HEK293T (cell line): Measurements from ENCODE around the gene ARHGAP26.

Source experiments
- CTCF ChIA-PET: fragments of 350-600 bp; formaldehyde crosslinking; extraction: SDS; loops from one replicate; lab custom pipeline; 2021; ENCODE audit warnings: antibody characterized with exemption, inconsistent platforms; lab: Yijun Ruan, JAX
- POLR2A ChIA-PET: fragments of 350-600 bp; formaldehyde crosslinking; extraction: SDS; loops from one replicate; lab custom pipeline; 2020; ENCODE audit warnings: antibody characterized with exemption, inconsistent platforms; lab: Yijun Ruan, JAX
- DNase-seq: peaks from one replicate; pipeline ENCODE4 v3.0.0; 2012; ENCODE audit warnings: mixed read lengths; ENCODE audit errors: extremely low spot score
- ARNT ChIP-seq: fragments of 450-650 bp; IDR thresholded peaks from 2 replicates; pipeline ENCODE4 v1.6.1; 2017; ENCODE audit warnings: mild to moderate bottlenecking
- BHLHE40 ChIP-seq: fragments of 450-650 bp; IDR thresholded peaks from 2 replicates; pipeline ENCODE4 v1.6.1; 2016; ENCODE audit warnings: mild to moderate bottlenecking, moderate library complexity, borderline replicate concordance
- CTBP1 ChIP-seq: fragments of 450-650 bp; IDR thresholded peaks from 2 replicates; pipeline ENCODE4 v1.6.1; 2016; ENCODE audit warnings: borderline replicate concordance
- ELF4 ChIP-seq: fragments of 450-650 bp; IDR thresholded peaks from 2 replicates; pipeline ENCODE4 v1.6.1; 2017; ENCODE audit warnings: antibody characterized with exemption
- FOXA1 ChIP-seq: fragments of 450-650 bp; IDR thresholded peaks from 2 replicates; pipeline ENCODE4 v1.6.1; 2016; ENCODE audit warnings: mild to moderate bottlenecking
- FOXK2 ChIP-seq: fragments of 450-650 bp; IDR thresholded peaks from 2 replicates; pipeline ENCODE4 v1.6.1; 2016; ENCODE audit warnings: mild to moderate bottlenecking
- FOXM1 ChIP-seq: fragments of 450-650 bp; IDR thresholded peaks from 2 replicates; pipeline ENCODE4 v1.6.1; 2017; ENCODE audit warnings: mild to moderate bottlenecking, borderline replicate concordance
- HDGF ChIP-seq: fragments of 450-650 bp; IDR thresholded peaks from 2 replicates; pipeline ENCODE4 v1.6.1; 2017; ENCODE audit warnings: antibody characterized with exemption, borderline replicate concordance
- L3MBTL2 ChIP-seq: fragments of 450-650 bp; conservative IDR thresholded peaks from 2 replicates; pipeline ENCODE4 v1.6.1; 2016; ENCODE audit warnings: mild to moderate bottlenecking
- LEF1 ChIP-seq: fragments of 450-650 bp; IDR thresholded peaks from 2 replicates; pipeline ENCODE4 v1.6.1; 2017; ENCODE audit warnings: mild to moderate bottlenecking, borderline replicate concordance
- NFRKB ChIP-seq: fragments of 450-650 bp; IDR thresholded peaks from 2 replicates; pipeline ENCODE4 v1.6.1; 2016; ENCODE audit warnings: mild to moderate bottlenecking, moderate library complexity
- PKNOX1 ChIP-seq: fragments of 450-650 bp; IDR thresholded peaks from 2 replicates; pipeline ENCODE4 v1.6.1; 2016
- SP1 ChIP-seq: fragments of 450-650 bp; IDR thresholded peaks from 2 replicates; pipeline ENCODE4 v1.6.1; 2017
- SUZ12 ChIP-seq: fragments of 450-650 bp; IDR thresholded peaks from 2 replicates; pipeline ENCODE4 v1.6.1; 2016; ENCODE audit warnings: mild to moderate bottlenecking
- TARDBP ChIP-seq: fragments of 450-650 bp; IDR thresholded peaks from 2 replicates; pipeline ENCODE4 v1.6.1; 2016
- ZNF384 ChIP-seq: fragments of 450-650 bp; IDR thresholded peaks from 2 replicates; pipeline ENCODE4 v1.6.1; 2016

Gene ARHGAP26

GRCh38 chr5:143055596-143056338, 285.6 kb downstream of the ARHGAP26 start:
- TF ChIP-seq NFRKB (no peak), FOXA1 (no peak), ZNF384 (no peak; the same call in 1 of the 2 replicates), TARDBP (no peak), FOXK2 (no peak), SP1 (no peak), BHLHE40 (no peak), ELF4 (no peak), LEF1 (no peak), PKNOX1 (no peak)
- ChIA-PET CTCF (interaction anchor here (1.1 kb wide), 1 partner anchor 9 kb away, joined by 4 read pairs; no protein-coding TSS in a partner anchor), POLR2A (no interaction called here)
- no peak for DNase-seq

- CTCF ChIA-PET: interaction anchor here (1.1 kb wide), 1 partner anchor 8 kb away, joined by 4 read pairs; no protein-coding TSS in a partner anchor
- no peak for DNase-seq
- POLR2A ChIA-PET: no interaction called here
- TF ChIP-seq ZNF384: peak; percentile 55; the same call in 1 of the 2 replicates
- TF ChIP-seq NFRKB: no peak
Observed at GRCh38 chr5:143056339-143056704, 286.1 kb downstream of the ARHGAP26 start.

- CTCF ChIA-PET: interaction anchor here (1.1 kb wide), 1 partner anchor 8 kb away, joined by 4 read pairs; no protein-coding TSS in a partner anchor
- no peak for DNase-seq
- POLR2A ChIA-PET: no interaction called here
- TF ChIP-seq ARNT (no peak), LEF1 (no peak), NFRKB (no peak), FOXM1 (no peak), BHLHE40 (no peak), FOXA1 (no peak), ELF4 (no peak), PKNOX1 (no peak), L3MBTL2 (no peak), SP1 (no peak)
Observed at GRCh38 chr5:143056792-143057579, 286.8 kb downstream of the ARHGAP26 start.

GRCh38 chr5:143057580-143057999, 287.4 kb downstream of the ARHGAP26 start:
- CTCF ChIA-PET: no interaction called here
- no peak for TF ChIP-seq SP1
- TF ChIP-seq FOXA1: no peak
- no peak for TF ChIP-seq ARNT
- no peak for TF ChIP-seq ELF4
- no peak for TF ChIP-seq ZNF384
- TF ChIP-seq BHLHE40: no peak
- TF ChIP-seq FOXM1: no peak
- no peak for TF ChIP-seq SUZ12
- TF ChIP-seq FOXK2: no peak
- no peak for TF ChIP-seq HDGF
- TF ChIP-seq LEF1: no peak
- TF ChIP-seq TARDBP: no peak
- no peak for TF ChIP-seq L3MBTL2
- TF ChIP-seq NFRKB: no peak
- no peak for TF ChIP-seq CTBP1
- no peak for TF ChIP-seq PKNOX1
- DNase-seq: no peak

DNA sequence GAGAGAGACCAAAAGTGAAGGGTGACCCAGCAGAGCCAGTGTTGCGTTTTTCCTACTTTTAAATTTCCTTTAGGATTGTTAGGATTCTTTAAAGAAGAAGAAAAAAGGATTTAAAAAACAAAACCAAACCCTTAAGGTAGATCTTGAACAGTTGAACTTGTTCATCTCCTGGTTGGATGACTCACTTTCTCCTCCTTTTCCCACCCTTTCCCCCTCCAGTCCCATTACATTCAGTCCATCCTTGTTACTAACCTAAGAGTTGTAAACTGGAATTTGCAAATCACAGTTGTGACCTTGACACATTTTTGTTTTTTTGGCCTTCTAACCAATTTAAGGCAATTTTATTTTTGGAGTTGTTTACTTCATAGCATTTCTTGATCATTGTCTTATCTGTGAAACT, 289.2 kb downstream of the ARHGAP26 start:
- POLR2A ChIA-PET: no interaction called here
- CTCF ChIA-PET: no interaction called here
- no peak for DNase-seq
- TF ChIP-seq BHLHE40 (no peak), LEF1 (no peak), HDGF (no peak), CTBP1 (no peak), ELF4 (no peak), PKNOX1 (no peak), L3MBTL2 (no peak), FOXM1 (no peak), ZNF384 (no peak), FOXA1 (no peak), SP1 (no peak), SUZ12 (no peak)

More at GRCh38 chr5:143057580-143057999, 287.4 kb downstream of the ARHGAP26 start:
- POLR2A ChIA-PET: no interaction called here
